Epithelial cell of esophagus (primary cell): ENCODE data around the gene NXPH2.

Source experiments
- DNase-seq: peaks from one replicate; pipeline ENCODE4 v3.0.0; 2010; ENCODE audit warnings: low read depth
- H3K4me3 ChIP-seq: 2 replicates; pipeline ENCODE4 v1.5.1; 2011; ENCODE audit warnings: mild to moderate bottlenecking, low read length, control low read depth
- CTCF ChIP-seq: IDR thresholded peaks from 2 replicates; pipeline ENCODE4 v1.5.1; 2011; ENCODE audit warnings: low read depth, mild to moderate bottlenecking, low read length, control low read depth, inconsistent platforms; ENCODE audit not compliant: insufficient read depth; ENCODE audit errors: missing control alignments

The NXPH2 gene

GRCh38 chr2:138620431-138620830 is 159.8 kb downstream of the NXPH2 start:
- TF ChIP-seq CTCF, result no peak
- no peak overlapping the region for H3K4me3 ChIP-seq
- no peak for DNase-seq
